Uterus (tissue), 4 donors: Measurements from ENCODE around the gene TLE6. TPM values are rescaled to one million over a fixed set of nuclear protein-coding genes. Genes with fewer than 3 reads are reported as not detected.
A peak's percentile ranks its signal among the peaks of the same experiment; 100 is the strongest.
"Not testable (repeated sequence)": the region's sequence is repeated elsewhere in the genome, so short reads cannot be mapped to it uniquely, and the experiment has no call there.

Source experiments
- DNase-seq, 2 donors: peaks; one replicate each; pipeline ENCODE4 v3.0.0-alpha.2; 2019 to 2020
- H3K27ac ChIP-seq, 2 donors: fragments of 200-600 bp; sonication (generic); 1 replicate in 1 of 2; 2 replicates in 1 of 2; pipeline ENCODE4 v1.5.1; 2016 to 2018
- H3K27me3 ChIP-seq, 2 donors: fragments of 200-600 bp; sonication (generic); one replicate each; pipeline ENCODE4 v1.5.1; 2018 to 2019; ENCODE audit warnings: control low read depth in 1 of 2
- H3K36me3 ChIP-seq, 2 donors: fragments of 200-600 bp; sonication (generic); one replicate each; pipeline ENCODE4 v1.5.1; 2019; ENCODE audit warnings: control low read depth in 1 of 2
- H3K4me1 ChIP-seq, 2 donors: fragments of 200-600 bp; sonication (generic); one replicate each; pipeline ENCODE4 v1.5.1; 2018 to 2019; ENCODE audit warnings: control low read depth in 1 of 2
- H3K4me3 ChIP-seq, 2 donors: fragments of 200-600 bp; sonication (generic); 1 replicate in 1 of 2; 2 replicates in 1 of 2; pipeline ENCODE4 v1.5.1; 2018 to 2019; ENCODE audit warnings: mild to moderate bottlenecking in 1 of 2
- H3K9me3 ChIP-seq, 2 donors: fragments of 200-600 bp; sonication (generic); one replicate each; pipeline ENCODE4 v1.5.1; 2019; ENCODE audit warnings: control low read depth in 1 of 2
- CTCF ChIP-seq, 4 experiments: fragments of 200-600 bp in 2 of 4; fragments of 450-650 bp in 2 of 4; sonication (generic) in 2 of 4; IDR thresholded peaks; one replicate each; pipeline ENCODE4 v1.5.1; 2016 to 2019; ENCODE audit warnings: antibody characterized with exemption in 4 of 4, mild to moderate bottlenecking in 2 of 4, moderate library complexity in 1 of 4
- POLR2A ChIP-seq, 2 donors: fragments of 450-650 bp; IDR thresholded peaks; one replicate each; pipeline ENCODE4 v1.6.1; 2016; ENCODE audit warnings: antibody characterized with exemption in 2 of 2, mild to moderate bottlenecking in 1 of 2, moderate library complexity in 1 of 2
- intact Hi-C: fragments of 100-400 bp; cut with DNase I; formaldehyde crosslinking; loops from one replicate; pipeline ENCODE4 v1.15.1; 2023; ENCODE audit warnings: low total_unique reads
- total RNA-seq, 4 donors: library from RNA; depleted of rRNA in 3 of 4; stranded (reverse); fragments of >200 nt in 3 of 4; gene quantifications; one replicate each; pipeline versions ENCODE4 v1.1.0 to v1.2.4, GENCODE V29; 2014 to 2023
- donor health status: DM: yes; HTN: yes; CAD: no.

Gene TLE6
- total RNA-seq, 4 donors from 2014 or later, result 0.46 to 3.5 (median 1.1) TPM; not detected in 1

- intact Hi-C loops, result loop anchor here (10.0 kb wide), 1 partner anchor 152 kb away; no protein-coding TSS in a partner anchor
- peak overlapping the region in 1 of 2 donors; percentile 23 for H3K27ac ChIP-seq
- no peaks in the 10 kb centered on the region for H3K9me3 ChIP-seq
- no peaks in the 10 kb centered on the region for H3K36me3 ChIP-seq
- H3K4me3 ChIP-seq, result peak overlapping the region in 1 of 2 donors; percentile 10
- DNase-seq, result no peak
- no peaks in the 10 kb centered on the region for H3K27me3 ChIP-seq
- peaks cover 0 to 5% of the 10 kb centered on the region in 2 donors for H3K4me1 ChIP-seq
- no peak for TF ChIP-seq POLR2A (IDR thresholded peaks at IDR 0.05)
- peak in 1 of 4 experiments; percentile 8 for TF ChIP-seq CTCF (IDR thresholded peaks at IDR 0.05)
Observed at GRCh38 chr19:2952953-2953481, 24.3 kb upstream of the TLE6 start.

GRCh38 chr19:2957160-2957559 is 20.2 kb upstream of the TLE6 start:
- no peak for TF ChIP-seq CTCF (IDR thresholded peaks at IDR 0.05)
- TF ChIP-seq POLR2A (IDR thresholded peaks at IDR 0.05), result no peak
- no peaks in the 10 kb centered on the region for H3K27me3 ChIP-seq
- H3K4me3 ChIP-seq, result no peak overlapping the region
- H3K27ac ChIP-seq, result no peak overlapping the region
- DNase-seq, result no peak
- H3K4me1 ChIP-seq, result peaks cover 0 to 5% of the 10 kb centered on the region in 2 donors
- no peaks in the 10 kb centered on the region for H3K36me3 ChIP-seq
- intact Hi-C loops, result loop anchor here (10.0 kb wide), 1 partner anchor 148 kb away; no protein-coding TSS in a partner anchor
- H3K9me3 ChIP-seq, result no peaks in the 10 kb centered on the region

GRCh38 chr19:2960120-2960519 is 17.2 kb upstream of the TLE6 start:
- H3K9me3 ChIP-seq, result no peaks in the 10 kb centered on the region
- H3K27me3 ChIP-seq, result no peaks in the 10 kb centered on the region
- H3K27ac ChIP-seq, result no peak overlapping the region
- TF ChIP-seq CTCF (IDR thresholded peaks at IDR 0.05), result no peak
- no peak for TF ChIP-seq POLR2A (IDR thresholded peaks at IDR 0.05)
- DNase-seq, result no peak
- intact Hi-C loops, result no loop called here
- no peaks in the 10 kb centered on the region for H3K36me3 ChIP-seq
- H3K4me1 ChIP-seq, result no peaks in the 10 kb centered on the region
- no peak overlapping the region for H3K4me3 ChIP-seq

DNA sequence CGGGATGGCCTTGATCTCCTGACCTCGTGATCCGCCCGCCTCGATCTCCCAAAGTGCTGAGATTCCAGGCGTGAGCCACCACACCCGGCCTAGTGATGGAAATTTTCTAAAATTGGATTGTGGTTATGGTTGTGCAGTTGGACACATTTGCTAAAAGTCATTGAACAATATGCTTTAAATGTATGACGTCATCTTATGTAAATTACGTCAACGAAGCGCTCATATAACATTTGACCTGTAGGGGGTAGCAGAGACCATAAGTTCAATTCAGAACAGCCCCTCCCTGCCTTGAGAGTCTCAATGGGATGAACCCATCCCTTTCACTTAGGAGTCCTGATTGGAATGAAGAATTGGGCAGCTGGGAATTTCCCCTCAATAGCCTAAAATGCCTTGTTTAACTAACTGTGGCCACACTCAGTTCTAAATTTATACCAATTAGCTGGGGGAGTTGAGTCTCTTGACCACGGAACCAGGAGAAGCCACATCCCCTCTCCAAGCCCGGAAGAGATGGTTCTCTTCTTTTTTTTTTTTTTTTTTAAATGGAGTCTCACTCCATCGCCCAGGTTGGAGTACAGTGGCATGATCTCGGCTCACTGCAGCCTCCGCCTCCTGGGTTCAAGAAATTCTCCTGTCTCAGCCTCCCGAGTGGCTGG is 15.2 kb upstream of the TLE6 start:
- H3K27ac ChIP-seq, result peak overlapping the region in 1 of 2 donors; percentile 12
- intact Hi-C loops, result no loop called here
- peak in 1 of 2 donors; percentile 78 for DNase-seq
- H3K4me1 ChIP-seq, result no peaks in the 10 kb centered on the region
- no peaks in the 10 kb centered on the region for H3K36me3 ChIP-seq
- no peaks in the 10 kb centered on the region for H3K9me3 ChIP-seq
- H3K4me3 ChIP-seq, result no peak overlapping the region
- TF ChIP-seq POLR2A (IDR thresholded peaks at IDR 0.05) (no peak), CTCF (IDR thresholded peaks at IDR 0.05) (peak; percentile 74 to 98 (median 88))
- no peaks in the 10 kb centered on the region for H3K27me3 ChIP-seq

GRCh38 chr19:2963122-2963521 is 14.2 kb upstream of the TLE6 start:
- no peaks in the 10 kb centered on the region for H3K9me3 ChIP-seq
- H3K27ac ChIP-seq, result no peak overlapping the region
- TF ChIP-seq CTCF (IDR thresholded peaks at IDR 0.05) (no peak), POLR2A (IDR thresholded peaks at IDR 0.05) (no peak)

GRCh38 chr19:2963631-2964030 is 13.7 kb upstream of the TLE6 start:
- H3K27ac ChIP-seq, H3K27me3 ChIP-seq, H3K4me3 ChIP-seq, H3K9me3 ChIP-seq, DNase-seq, intact Hi-C loops, H3K4me1 ChIP-seq, H3K36me3 ChIP-seq: not testable (repeated sequence)

More at GRCh38 chr19:2963122-2963521, 14.2 kb upstream of the TLE6 start:
- intact Hi-C loops, result no loop called here
- no peak for DNase-seq
- Histone ChIP-seq H3K36me3 (no peaks in the 10 kb centered on the region), H3K4me3 (no peak overlapping the region), H3K4me1 (no peaks in the 10 kb centered on the region), H3K27me3 (no peaks in the 10 kb centered on the region)
